Left ventricle myocardium inferior (tissue), 1 donor: ENCODE measurements around the gene ITCH. TPM values are rescaled to one million over a fixed set of nuclear protein-coding genes. Genes with fewer than 3 reads are reported as not detected.
A peak's percentile ranks its signal among the peaks of the same experiment; 100 is the strongest.

ENCODE experiments used
- DNase-seq: peaks from one replicate; pipeline ENCODE4 v3.0.0-alpha.2; 2020
- H3K27ac ChIP-seq: fragments of 200-600 bp; replicated peaks from 2 replicates; pipeline ENCODE4 v1.8.0; 2021
- H3K27me3 ChIP-seq: fragments of 200-600 bp; 2 replicates; pipeline ENCODE4 v1.8.0; 2021; ENCODE audit warnings: low read depth
- H3K36me3 ChIP-seq: fragments of 200-600 bp; 2 replicates; pipeline ENCODE4 v1.8.0; 2021
- H3K4me1 ChIP-seq: fragments of 200-600 bp; 2 replicates; pipeline ENCODE4 v1.8.0; 2021
- H3K4me3 ChIP-seq: fragments of 200-600 bp; 2 replicates; pipeline ENCODE4 v1.8.0; 2021; ENCODE audit warnings: mild to moderate bottlenecking, moderate library complexity
- H3K9me3 ChIP-seq: fragments of 200-600 bp; replicated peaks from 2 replicates; pipeline ENCODE4 v1.8.0; 2021
- CTCF ChIP-seq: fragments of 200-600 bp; IDR thresholded peaks from 2 replicates; pipeline ENCODE4 v1.8.0; 2021; ENCODE audit warnings: antibody characterized with exemption, mild to moderate bottlenecking, borderline replicate concordance
- intact Hi-C: fragments of 100-400 bp; cut with micrococcal nuclease; formaldehyde crosslinking; loops from one replicate; pipeline ENCODE4 v1.11.0; 2022
- long read RNA-seq: library from polyadenylated mRNA; unstranded; transcript quantifications from one replicate; pipeline ENCODE4 v2.0.0, GENCODE V29; 2021
- total RNA-seq: library from RNA; stranded (reverse); fragmentation: NEBNext Ultra II Directional; extraction: Animal tissue kit (Norgen Biotek cat#: 25700); gene quantifications from one replicate; pipeline ENCODE4 v1.2.1, GENCODE V29; 2021
- donor health status: DM: no; HTN: yes; CAD: no; lungs with severe emphysema.

ITCH gene
- total RNA-seq = 40.1 TPM
- long read RNA-seq, full-length matches to known transcripts = 4 of 9 reads
- long read RNA-seq, partial matches to known transcripts = 0 of 9 reads
- long read RNA-seq, other reads (novel, unspliced or antisense) = 5 of 9 reads

GRCh38 chr20:34363062-34363464, at the start of gene ITCH:
Gene ITCH (plus strand): TSS chr20:34363273. CDS start chr20:34393812, 30,539 bp downstream.
- TF ChIP-seq CTCF = no peak
- H3K27me3 ChIP-seq = no peaks in the 10 kb centered on the region
- H3K4me3 ChIP-seq = peak within 1 kb of the TSS; percentile 96
- intact Hi-C loops = no loop called here
- peak within 1 kb of the TSS; percentile 97 for H3K27ac ChIP-seq
- H3K36me3 ChIP-seq = no peaks in the 10 kb centered on the region
- DNase-seq = peak; percentile 96
- no peaks in the 10 kb centered on the region for H3K9me3 ChIP-seq
- peaks cover 56% of the 10 kb centered on the region for H3K4me1 ChIP-seq

GRCh38 chr20:34315236-34315635, 47.8 kb upstream of the ITCH start:
- DNase-seq = no peak
- Histone ChIP-seq H3K4me3 (no peak overlapping the region), H3K9me3 (no peaks in the 10 kb centered on the region), H3K4me1 (peaks cover 20% of the 10 kb centered on the region), H3K27ac (no peak overlapping the region), H3K36me3 (no peaks in the 10 kb centered on the region), H3K27me3 (peaks cover 14% of the 10 kb centered on the region)
- intact Hi-C loops = loop anchor here (10.0 kb wide), 1 partner anchor 160 kb away; no protein-coding TSS in a partner anchor
- no peak for TF ChIP-seq CTCF

GRCh38 chr20:34316196-34316814, 46.8 kb upstream of the ITCH start:
- DNase-seq = no peak
- Histone ChIP-seq H3K4me1 (peaks cover 18% of the 10 kb centered on the region), H3K27ac (no peak overlapping the region), H3K9me3 (no peaks in the 10 kb centered on the region), H3K36me3 (no peaks in the 10 kb centered on the region), H3K4me3 (no peak overlapping the region), H3K27me3 (peaks cover 12% of the 10 kb centered on the region)
- no peak for TF ChIP-seq CTCF
- intact Hi-C loops = loop anchor here (10.0 kb wide), 1 partner anchor 158 kb away; no protein-coding TSS in a partner anchor

GRCh38 chr20:34318609-34319443, 44.2 kb upstream of the ITCH start:
- intact Hi-C loops = loop anchor here (10.0 kb wide), 1 partner anchor 156 kb away; no protein-coding TSS in a partner anchor
- H3K27ac ChIP-seq = no peak overlapping the region
- H3K36me3 ChIP-seq = no peaks in the 10 kb centered on the region
- TF ChIP-seq CTCF = no peak
- no peaks in the 10 kb centered on the region for H3K27me3 ChIP-seq
- peaks cover 4% of the 10 kb centered on the region for H3K4me1 ChIP-seq
- H3K4me3 ChIP-seq = no peak overlapping the region
- H3K9me3 ChIP-seq = no peaks in the 10 kb centered on the region
- no peak for DNase-seq

GRCh38 chr20:34320861-34321260, 42.2 kb upstream of the ITCH start:
- Histone ChIP-seq H3K36me3 (no peaks in the 10 kb centered on the region), H3K4me3 (no peak overlapping the region), H3K9me3 (no peaks in the 10 kb centered on the region), H3K27me3 (no peaks in the 10 kb centered on the region), H3K4me1 (peaks cover 4% of the 10 kb centered on the region), H3K27ac (no peak overlapping the region)
- DNase-seq = no peak
- intact Hi-C loops = no loop called here
- no peak for TF ChIP-seq CTCF
